Mesendoderm (in vitro differentiated cells): ENCODE data around the gene RFLNA. TPM values are rescaled to one million over a fixed set of nuclear protein-coding genes. Genes with fewer than 3 reads are reported as not detected.

ENCODE experiments used
- DNase-seq: peaks from one replicate; pipeline ENCODE4 v3.0.0; 2013
- H2AK5ac ChIP-seq: 2 replicates; pipeline ENCODE4 v1.6.1; 2013; ENCODE audit warnings: low read length, inconsistent platforms
- H2BK120ac ChIP-seq: 2 replicates; pipeline ENCODE4 v1.6.1; 2013; ENCODE audit warnings: low read depth, mild to moderate bottlenecking, low read length, moderate library complexity, mixed read lengths
- H2BK15ac ChIP-seq: replicated peaks from 2 replicates; pipeline ENCODE4 v1.6.1; 2013; ENCODE audit warnings: low read depth, mild to moderate bottlenecking, moderate library complexity
- H2BK5ac ChIP-seq: 2 replicates; pipeline ENCODE4 v1.6.1; 2013; ENCODE audit warnings: low read length, inconsistent platforms
- H3K18ac ChIP-seq: 2 replicates; pipeline ENCODE4 v1.6.1; 2013; ENCODE audit warnings: mild to moderate bottlenecking, low read length, mixed read lengths
- H3K23ac ChIP-seq: one replicate; pipeline ENCODE4 v1.6.1; 2013; ENCODE audit warnings: low read length
- H3K27ac ChIP-seq: 2 replicates; pipeline ENCODE4 v1.5.1; 2013; ENCODE audit warnings: low read depth, mild to moderate bottlenecking, inconsistent platforms, low read length, moderate library complexity
- H3K27me3 ChIP-seq: 2 replicates; pipeline ENCODE4 v1.6.1; 2013; ENCODE audit warnings: low read length, control low read depth, mild to moderate bottlenecking, inconsistent platforms; ENCODE audit not compliant: insufficient read depth, poor library complexity
- H3K36me3 ChIP-seq: 2 replicates; pipeline ENCODE4 v1.6.1; 2013; ENCODE audit warnings: low read length, inconsistent platforms; ENCODE audit not compliant: control insufficient read depth, insufficient read depth
- H3K4ac ChIP-seq: one replicate; pipeline ENCODE4 v1.6.1; 2013; ENCODE audit warnings: low read depth, mild to moderate bottlenecking, low read length, moderate library complexity
- H3K4me1 ChIP-seq: 2 replicates; pipeline ENCODE4 v1.6.1; 2013; ENCODE audit warnings: low read depth, low read length, inconsistent platforms; ENCODE audit not compliant: control insufficient read depth
- H3K4me2 ChIP-seq: 2 replicates; pipeline ENCODE4 v1.6.1; 2013; ENCODE audit warnings: low read length
- H3K4me3 ChIP-seq: 2 replicates; pipeline ENCODE4 v1.5.1; 2013; ENCODE audit warnings: mild to moderate bottlenecking, low read length
- H3K56ac ChIP-seq: one replicate; pipeline ENCODE4 v1.6.1; 2013; ENCODE audit warnings: low read length
- H3K79me1 ChIP-seq: 2 replicates; pipeline ENCODE4 v1.6.1; 2013; ENCODE audit warnings: low read length, inconsistent platforms
- H3K79me2 ChIP-seq: 2 replicates; pipeline ENCODE4 v1.6.1; 2013; ENCODE audit warnings: mild to moderate bottlenecking, low read length; ENCODE audit not compliant: control insufficient read depth, insufficient read depth
- H3K9ac ChIP-seq: 2 replicates; pipeline ENCODE4 v1.6.1; 2013; ENCODE audit warnings: low read length, inconsistent platforms
- H4K5ac ChIP-seq: one replicate; pipeline ENCODE4 v1.6.1; 2013; ENCODE audit warnings: low read length
- H4K8ac ChIP-seq: one replicate; pipeline ENCODE4 v1.6.1; 2013; ENCODE audit warnings: low read depth, mild to moderate bottlenecking, control low read depth, low read length, moderate library complexity
- WGBS: extraction: QIAGEN DNeasy Blood & Tissue Kit; methylation state at CpG from one replicate; pipeline ENCODE4 v1.1.7; 2013; ENCODE audit warnings: low lambda C conversion rate, missing lambda C conversion rate; ENCODE audit not compliant: insufficient coverage; ENCODE audit errors: extremely low coverage; 5-methylcytosine and 5-hydroxymethylcytosine counted together
- polyA plus RNA-seq, 2 experiments: library from polyadenylated mRNA; stranded (reverse); fragments of 200-250 nt; gene quantifications; one replicate each; pipeline ENCODE4 v1.2.3, GENCODE V29; 2013

RFLNA gene, protein sequence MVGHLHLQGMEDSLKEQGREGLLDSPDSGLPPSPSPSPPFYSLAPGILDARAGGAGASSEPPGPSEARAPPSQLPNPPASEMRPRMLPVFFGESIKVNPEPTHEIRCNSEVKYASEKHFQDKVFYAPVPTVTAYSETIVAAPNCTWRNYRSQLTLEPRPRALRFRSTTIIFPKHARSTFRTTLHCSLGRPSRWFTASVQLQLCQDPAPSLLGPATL
- 3.1 TPM for polyA plus RNA-seq (2013, experiment 1 of 2)
- polyA plus RNA-seq (2013, experiment 2 of 2) = 3.4 TPM

DNA sequence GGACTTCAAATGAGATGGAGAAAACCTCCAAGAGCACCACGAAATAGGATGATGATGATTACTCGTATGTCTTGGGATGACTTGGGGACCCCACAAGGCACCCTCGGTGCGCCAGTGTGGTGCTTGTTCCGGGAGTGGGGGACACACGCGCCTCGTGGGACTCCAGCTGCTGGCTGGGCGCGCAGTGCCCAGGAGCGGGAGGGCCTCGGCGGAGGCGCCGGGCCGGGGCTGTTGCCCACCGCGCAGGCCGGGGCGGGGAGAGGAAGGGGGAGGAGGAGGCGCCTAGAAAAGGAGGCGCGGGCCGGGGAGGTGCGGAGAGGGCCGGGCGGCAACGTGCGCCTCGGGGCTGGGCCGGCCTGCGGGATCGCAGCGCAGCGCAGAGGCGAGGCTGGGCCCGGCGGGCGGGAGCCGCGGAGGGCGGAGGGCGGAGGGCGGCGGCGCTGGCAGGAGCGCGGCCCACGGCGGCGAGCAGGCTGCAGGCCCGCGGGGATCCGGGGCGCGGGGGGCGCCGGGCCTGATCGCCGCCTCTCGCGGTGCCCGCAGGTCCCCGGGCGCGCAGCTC, at the start of gene RFLNA:
Gene RFLNA (plus strand): TSS at position 314 of the 562 bp plus-strand sequence. CDS start 337 bp downstream, outside the sequence.
- peak; percentile 39 for DNase-seq
- H3K4ac ChIP-seq = no peak within 1 kb of the TSS

GRCh38 chr12:124247331-124247730, 47.6 kb upstream of the RFLNA start:
- H3K56ac ChIP-seq = no peak overlapping the region
- DNase-seq = no peak
- H2BK5ac ChIP-seq = no peak overlapping the region
- no peaks in the 10 kb centered on the region for H3K4me1 ChIP-seq
- H3K18ac ChIP-seq = no peak overlapping the region
- no peak overlapping the region for H2BK120ac ChIP-seq
- no peak overlapping the region for H3K4ac ChIP-seq
- no peaks in the 10 kb centered on the region for H3K27me3 ChIP-seq
- H3K36me3 ChIP-seq = no peaks in the 10 kb centered on the region
- H3K79me2 ChIP-seq = no peaks in the 10 kb centered on the region
- no peak overlapping the region for H3K23ac ChIP-seq
- H3K4me2 ChIP-seq = no peak overlapping the region
- H3K27ac ChIP-seq = no peak overlapping the region
- no peak overlapping the region for H4K5ac ChIP-seq
- H4K8ac ChIP-seq = no peak overlapping the region
- no peak overlapping the region for H2AK5ac ChIP-seq
- WGBS = no CpG with 5 or more reads among the region's 2 CpGs
- no peak overlapping the region for H3K4me3 ChIP-seq
- H3K9ac ChIP-seq = no peak overlapping the region
- no peaks in the 10 kb centered on the region for H3K79me1 ChIP-seq
- H2BK15ac ChIP-seq = no peak overlapping the region

More for the DNA sequence above, at the start of gene RFLNA:
- Histone ChIP-seq H3K36me3 (no peaks in the 10 kb centered on the region), H3K18ac (peak within 1 kb of the TSS; percentile 6), H4K5ac (no peak within 1 kb of the TSS), H2BK5ac (no peak within 1 kb of the TSS), H2BK15ac (no peak within 1 kb of the TSS), H2BK120ac (no peak within 1 kb of the TSS), H3K4me2 (peak within 1 kb of the TSS; percentile 78), H3K4me3 (peak within 1 kb of the TSS; percentile 23), H4K8ac (no peak within 1 kb of the TSS), H3K56ac (peak within 1 kb of the TSS; percentile 79), H3K23ac (peak within 1 kb of the TSS; percentile 66), H3K27ac (no peak within 1 kb of the TSS), H3K4me1 (peaks cover 3% of the 10 kb centered on the region), H3K27me3 (no peaks in the 10 kb centered on the region), H3K79me2 (no peaks in the 10 kb centered on the region), H3K9ac (peak within 1 kb of the TSS; percentile 58), H3K79me1 (peaks cover 4% of the 10 kb centered on the region), H2AK5ac (no peak within 1 kb of the TSS)
- no CpG with 5 or more reads among the region's 66 CpGs for WGBS

DNA sequence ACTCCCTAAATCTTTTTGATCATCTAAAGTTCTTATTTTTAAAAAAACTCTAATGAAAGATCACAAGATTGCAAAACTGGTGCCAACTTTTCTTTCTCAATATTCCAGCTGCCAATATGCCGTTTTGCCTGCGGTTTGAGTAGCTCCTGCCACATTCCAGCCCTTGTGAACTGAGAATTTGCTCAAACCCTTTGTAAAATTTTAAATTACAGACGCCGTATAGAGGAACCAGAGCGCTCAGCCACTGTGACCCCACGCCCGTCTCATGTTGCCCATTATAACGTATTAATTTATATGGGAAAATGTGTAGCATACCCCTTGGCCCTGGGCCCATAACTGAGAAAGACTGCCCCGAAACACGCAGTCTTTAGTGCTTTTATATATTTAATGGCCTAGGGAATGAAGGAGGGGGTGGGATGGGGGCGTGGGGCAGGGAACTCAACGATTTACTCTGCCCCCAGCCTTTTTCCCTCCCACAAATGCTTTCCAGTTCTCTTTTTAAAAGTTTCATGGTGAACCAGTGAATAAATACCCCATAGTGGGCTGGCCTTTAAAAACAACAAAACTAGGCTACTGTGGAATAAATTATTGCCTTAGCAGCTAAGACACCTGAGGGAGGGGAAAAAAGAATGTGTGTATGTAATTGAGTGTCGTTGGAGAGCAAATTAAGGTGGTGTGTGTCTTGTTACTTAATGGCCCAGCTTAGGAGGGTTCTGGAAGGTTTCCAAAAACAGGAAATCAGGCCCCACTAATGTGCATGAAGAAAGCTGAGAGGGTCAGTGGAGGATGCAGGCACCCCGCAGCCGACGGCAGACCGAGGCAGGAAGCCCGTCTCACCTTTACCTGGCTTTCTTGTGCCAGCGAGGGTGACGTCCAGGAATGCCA, 45.7 kb upstream of the RFLNA start:
- Histone ChIP-seq H4K5ac (no peak overlapping the region), H2BK15ac (no peak overlapping the region), H3K27ac (no peak overlapping the region), H3K79me1 (no peaks in the 10 kb centered on the region), H2AK5ac (no peak overlapping the region), H3K4me1 (no peaks in the 10 kb centered on the region), H2BK5ac (no peak overlapping the region), H3K4ac (no peak overlapping the region), H3K36me3 (no peaks in the 10 kb centered on the region), H2BK120ac (no peak overlapping the region), H3K4me3 (no peak overlapping the region), H4K8ac (no peak overlapping the region), H3K18ac (no peak overlapping the region), H3K79me2 (no peaks in the 10 kb centered on the region), H3K56ac (no peak overlapping the region), H3K27me3 (no peaks in the 10 kb centered on the region), H3K4me2 (no peak overlapping the region), H3K23ac (no peak overlapping the region), H3K9ac (no peak overlapping the region)
- WGBS = no CpG with 5 or more reads among the region's 20 CpGs
- no peak for DNase-seq

DNA sequence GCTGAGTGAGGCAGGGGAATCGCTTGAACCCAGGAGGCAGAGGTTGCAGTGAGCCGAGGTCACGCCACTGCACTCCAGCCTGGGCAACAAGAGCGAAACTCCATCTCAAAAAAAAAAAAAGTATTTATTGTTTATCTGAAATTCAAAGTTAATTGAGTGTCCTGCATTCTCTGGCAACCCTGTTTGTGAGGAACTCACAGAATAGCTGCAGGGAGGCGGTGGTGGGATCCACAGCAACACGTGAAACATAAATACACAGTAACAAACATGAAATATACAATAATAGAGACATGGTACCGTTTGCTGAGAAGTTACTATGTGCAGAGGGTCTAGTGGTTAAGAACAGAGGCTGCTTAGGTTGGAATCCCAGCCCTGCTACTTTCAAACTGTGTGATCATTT, 43.7 kb upstream of the RFLNA start:
- no peak overlapping the region for H2BK5ac ChIP-seq
- no peaks in the 10 kb centered on the region for H3K79me2 ChIP-seq
- H3K9ac ChIP-seq = no peak overlapping the region
- no peaks in the 10 kb centered on the region for H3K36me3 ChIP-seq
- H3K79me1 ChIP-seq = no peaks in the 10 kb centered on the region
- H3K56ac ChIP-seq = no peak overlapping the region
- H3K27me3 ChIP-seq = no peaks in the 10 kb centered on the region
- no CpG with 5 or more reads among the region's 7 CpGs for WGBS
- no peak overlapping the region for H3K4me2 ChIP-seq
- no peaks in the 10 kb centered on the region for H3K4me1 ChIP-seq
- H2AK5ac ChIP-seq = no peak overlapping the region
- H3K27ac ChIP-seq = no peak overlapping the region
- H4K8ac ChIP-seq = no peak overlapping the region
- H2BK15ac ChIP-seq = no peak overlapping the region
- no peak overlapping the region for H3K4me3 ChIP-seq
- H3K4ac ChIP-seq = no peak overlapping the region
- H3K23ac ChIP-seq = no peak overlapping the region
- H4K5ac ChIP-seq = no peak overlapping the region
- no peak for DNase-seq
- no peak overlapping the region for H2BK120ac ChIP-seq
- no peak overlapping the region for H3K18ac ChIP-seq

- H3K23ac ChIP-seq = no peak overlapping the region
- no peak overlapping the region for H3K4me3 ChIP-seq
- H2BK15ac ChIP-seq = no peak overlapping the region
- no peak overlapping the region for H2BK120ac ChIP-seq
- H3K27ac ChIP-seq = no peak overlapping the region
- no peak for DNase-seq
- no peaks in the 10 kb centered on the region for H3K79me1 ChIP-seq
- no peak overlapping the region for H4K5ac ChIP-seq
- H3K79me2 ChIP-seq = no peaks in the 10 kb centered on the region
- no peak overlapping the region for H4K8ac ChIP-seq
- no peaks in the 10 kb centered on the region for H3K4me1 ChIP-seq
- no peak overlapping the region for H3K9ac ChIP-seq
- WGBS = no CpG with 5 or more reads among the region's 6 CpGs
- no peak overlapping the region for H3K18ac ChIP-seq
- no peaks in the 10 kb centered on the region for H3K36me3 ChIP-seq
- H3K4me2 ChIP-seq = no peak overlapping the region
- H3K4ac ChIP-seq = no peak overlapping the region
- H2BK5ac ChIP-seq = no peak overlapping the region
- H3K27me3 ChIP-seq = no peaks in the 10 kb centered on the region
- no peak overlapping the region for H2AK5ac ChIP-seq
- H3K56ac ChIP-seq = no peak overlapping the region
These were observed 41.9 kb upstream of the RFLNA start for GRCh38 chr12:124252964-124253363.
